K562 (cell line): ENCODE results near the gene AHNAK. TPM values are rescaled to one million over a fixed set of nuclear protein-coding genes. Genes with fewer than 3 reads are reported as not detected.

Source experiments
- ATAC-seq: fragments of 200-7000 bp; cut with Tn5 transposase; 3 replicates; pipeline ENCODE4 v1.9.1; 2020; ENCODE audit warnings: moderate library complexity
- BruUV-seq: library from RNA; stranded (reverse); fragments of 400-500 nt; replicated peaks from 2 replicates; lab custom pipeline; 2021; lab: Mats Ljungman, UMichigan
- CTCF ChIA-PET: fragments of 300-600 bp; formaldehyde crosslinking; extraction: SDS; loops from one replicate; lab custom pipeline; 2021; ENCODE audit warnings: low intra/inter-chr PET ratio; lab: Yijun Ruan, JAX
- POLR2A ChIA-PET: fragments of 300-600, 350-650 bp; sonication (Branson Sonifier 250); formaldehyde crosslinking; extraction: SDS; loops from one replicate; lab custom pipeline; 2021; ENCODE audit warnings: antibody characterized with exemption, inconsistent platforms; lab: Yijun Ruan, JAX
- DNase-seq, 4 experiments: peaks; one replicate each; pipeline versions ENCODE4 v3.0.0 to v3.0.0-alpha.2; 2011 to 2018; ENCODE audit warnings: low spot score in 3 of 4, mixed read lengths in 3 of 4; ENCODE audit errors: extremely low read depth in 1 of 4
- FAIRE-seq: peaks from 2 replicates; lab custom pipeline; 2011; peaks lifted over from hg19 to GRCh38; lab: Jason Lieb, UNC
- H2AFZ ChIP-seq: 2 replicates; pipeline ENCODE4 v1.6.0; 2011; ENCODE audit warnings: low read depth, low read length, control low read depth, inconsistent platforms
- H3K27ac ChIP-seq: fragments of 200-600 bp; 3 replicates; pipeline ENCODE4 v1.8.0; 2011; ENCODE audit warnings: low read depth, mild to moderate bottlenecking, control low read depth, inconsistent platforms, low read length, moderate library complexity, mixed read lengths; ENCODE audit errors: extremely low read depth
- H3K27me3 ChIP-seq, 2 experiments: fragments of 300-600 bp in 1 of 2; 2 replicates in 1 of 2; 3 replicates in 1 of 2; pipeline versions ENCODE4 v1.6.0 to v1.8.0; 2011; ENCODE audit warnings: inconsistent platforms in 2 of 2, low read length in 2 of 2, mild to moderate bottlenecking in 1 of 2, mixed read lengths in 1 of 2, moderate library complexity in 1 of 2; ENCODE audit not compliant: control insufficient read depth in 2 of 2, insufficient read depth in 2 of 2
- H3K36me3 ChIP-seq: fragments of 300-600 bp; 3 replicates; pipeline ENCODE4 v1.8.0; 2011; ENCODE audit warnings: mild to moderate bottlenecking, low read length, inconsistent platforms; ENCODE audit not compliant: control insufficient read depth, insufficient read depth
- H3K4me1 ChIP-seq, 2 experiments: fragments of 200-600 bp in 1 of 2; replicated peaks in 1 of 2; 2 replicates in 1 of 2; 3 replicates in 1 of 2; pipeline versions ENCODE4 v1.5.1 to v1.8.0; 2011; ENCODE audit warnings: inconsistent platforms in 2 of 2, low read length in 2 of 2, mild to moderate bottlenecking in 1 of 2, mixed read lengths in 1 of 2, moderate library complexity in 1 of 2; ENCODE audit not compliant: control insufficient read depth in 2 of 2, insufficient read depth in 2 of 2
- H3K4me2 ChIP-seq: 2 replicates; pipeline ENCODE4 v1.6.1; 2011; ENCODE audit warnings: low read length, control low read depth, inconsistent platforms, mixed read lengths; ENCODE audit not compliant: insufficient read depth
- H3K4me3 ChIP-seq: fragments of 200-600 bp; sonication (generic), shearing (Covaris generic); 2 replicates; pipeline ENCODE4 v1.5.1; 2016; ENCODE audit warnings: control low read depth, inconsistent platforms
- H3K79me2 ChIP-seq: fragments of 200-600 bp; 3 replicates; pipeline ENCODE4 v1.8.0; 2011; ENCODE audit warnings: low read length, inconsistent platforms; ENCODE audit not compliant: control insufficient read depth, insufficient read depth
- H3K9ac ChIP-seq, 2 experiments: 2 replicates each; pipeline versions ENCODE4 v1.6.0 to v1.6.1; 2011; ENCODE audit warnings: low read depth in 2 of 2, low read length in 2 of 2, control low read depth in 1 of 2, inconsistent platforms in 1 of 2, mild to moderate bottlenecking in 1 of 2, mixed read lengths in 1 of 2; ENCODE audit not compliant: insufficient read depth in 1 of 2
- H3K9me1 ChIP-seq: one replicate; pipeline ENCODE4 v1.6.0; 2011; ENCODE audit warnings: inconsistent platforms, mild to moderate bottlenecking, low read length, moderate library complexity; ENCODE audit not compliant: control insufficient read depth, insufficient read depth
- H3K9me3 ChIP-seq: replicated peaks from 2 replicates; pipeline ENCODE4 v1.5.1; 2011; ENCODE audit warnings: low read depth, low read length, inconsistent platforms; ENCODE audit not compliant: control insufficient read depth, insufficient read depth
- H4K20me1 ChIP-seq: replicated peaks from 2 replicates; pipeline ENCODE4 v1.6.1; 2011; ENCODE audit warnings: low read length, inconsistent platforms, mixed read lengths; ENCODE audit not compliant: control insufficient read depth, insufficient read depth
- CBFA2T2 ChIP-seq: fragments of 450-650 bp; conservative IDR thresholded peaks from 2 replicates; pipeline ENCODE4 v1.6.1; 2017; ENCODE audit warnings: mild to moderate bottlenecking
- CTBP1 ChIP-seq: fragments of 450-650 bp; IDR thresholded peaks from 2 replicates; pipeline ENCODE4 v1.6.1; 2016; ENCODE audit warnings: borderline replicate concordance
- GATAD2A ChIP-seq: fragments of 450-650 bp; IDR thresholded peaks from 2 replicates; pipeline ENCODE4 v1.6.1; 2017
- JUND ChIP-seq, 2 experiments: IDR thresholded peaks; 2 replicates in 1 of 2; 3 replicates in 1 of 2; pipeline ENCODE4 v1.6.1; 2011; ENCODE audit warnings: borderline replicate concordance in 2 of 2, low read depth in 2 of 2, low read length in 2 of 2, improper control_type of control experiment in 1 of 2, missing biosample characterization in 1 of 2, missing genetic modification characterization in 1 of 2, missing genetic modification reagents in 1 of 2
- KDM1A ChIP-seq, 2 experiments: fragments of 450-650 bp; IDR thresholded peaks; 2 replicates each; pipeline ENCODE4 v1.6.1; 2016; ENCODE audit warnings: mild to moderate bottlenecking in 2 of 2
- MBD1 ChIP-seq: fragments of 250-450 bp; sonication (Bioruptor Pico); IDR thresholded peaks from 2 replicates; pipeline ENCODE4 v1.8.0; 2022; ENCODE audit warnings: inconsistent platforms
- RBM34 ChIP-seq: fragments of 200-400 bp; formaldehyde crosslinking; IDR thresholded peaks from 2 replicates; pipeline ENCODE4 v1.6.1; 2018; ENCODE audit warnings: low read length, borderline replicate concordance; ENCODE audit not compliant: insufficient read depth
- XRCC5 ChIP-seq: fragments of 200-400 bp; formaldehyde crosslinking; IDR thresholded peaks from 2 replicates; pipeline ENCODE4 v1.6.1; 2017; ENCODE audit warnings: low read depth, mild to moderate bottlenecking, low read length
- WGBS: fragments of 100-300 bp; shearing (Covaris generic); methylation state at CpG from one replicate; pipeline ENCODE4 v1.1.6; 2016; ENCODE audit warnings: low coverage, mixed read lengths; ENCODE audit not compliant: insufficient coverage; ENCODE audit errors: missing lambda C conversion rate; 5-methylcytosine and 5-hydroxymethylcytosine counted together
- in situ Hi-C: fragments of 300-500 bp; cut with MboI; formaldehyde crosslinking; loops from 4 replicates; pipeline ENCODE4 v1.15.0; 2018; ENCODE audit warnings: inconsistent platforms, mixed read lengths
- intact Hi-C: fragments of 100-400 bp; cut with micrococcal nuclease; formaldehyde crosslinking; loops from 2 replicates; pipeline ENCODE4 v1.14.2; 2022
- polyA plus RNA-seq, 8 experiments: library from polyadenylated mRNA; depleted of rRNA in 4 of 8; stranded (reverse) in 5 of 8; unstranded in 3 of 8; fragments of >200 nt; fragmentation: Nextera tagmentation in 2 of 8; fragmentation: Illumina TruSeq in 1 of 8; extraction: Ambion mirVana in 2 of 8; extraction: Trizol in 1 of 8; gene quantifications; 2 replicates each; pipeline versions ENCODE4 v1.2.1 to v1.2.3, GENCODE V29; 2011 to 2014; ENCODE audit warnings: inconsistent platforms in 1 of 8, missing spikeins in 1 of 8
- total RNA-seq, 7 experiments: library from RNA; depleted of rRNA in 6 of 7; stranded (reverse); fragments of >200 nt in 6 of 7; fragmentation: Illumina TruSeq in 2 of 7; extraction: Trizol in 2 of 7; gene quantifications; 2 replicates each; pipeline versions ENCODE4 v1.2.1 to v1.2.3, GENCODE V29; 2011 to 2021; ENCODE audit warnings: low replicate concordance in 1 of 7
- TF ChIP-seq, protein P1 (sequence below): fragments of 450-650 bp; IDR thresholded peaks from 2 replicates; pipeline ENCODE4 v1.6.1; 2016

The AHNAK gene
- total and polyA plus RNA-seq, 9 of the 15 experiments (the other 6 are each of a cell fraction or from before 2014, with no cell fraction given): 1.5 to 89.7 (median 45.0) TPM

DNA sequence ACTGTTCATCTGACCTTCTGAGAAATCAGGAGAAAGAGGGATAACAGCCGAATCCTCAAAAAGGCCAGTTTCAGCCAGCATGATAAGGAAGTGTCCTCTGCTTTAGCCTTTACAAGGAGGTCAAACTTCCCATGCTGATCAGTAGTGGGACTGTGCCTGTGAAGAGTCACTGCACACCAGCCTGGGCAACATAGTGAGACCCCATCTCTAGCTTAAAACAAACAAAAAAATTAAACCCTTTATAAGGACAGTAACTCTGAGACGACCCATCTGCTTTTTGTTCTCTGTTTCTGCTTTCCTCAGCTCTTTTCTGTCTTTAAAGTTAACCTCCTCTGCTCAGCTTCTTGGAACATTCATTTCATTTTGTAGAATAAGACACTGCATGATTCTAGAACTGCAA lies 78.0 kb downstream of the AHNAK start (continued):
- no peak for TF ChIP-seq MBD1
- TF ChIP-seq KDM1A (IDR thresholded peaks at IDR 0.05): peak; percentile 23 to 37; a peak in 2 of 4 replicates

- no peaks in the 10 kb centered on the region for H3K27me3 ChIP-seq
- 21% methylated on average over 2 of the region's 2 CpGs for WGBS
- no peak overlapping the region for H3K4me2 ChIP-seq
- no peaks in the 10 kb centered on the region for H3K36me3 ChIP-seq
- no peak overlapping the region; the same call in 1 of the 2 replicates for H2AFZ ChIP-seq
- no peaks in the 10 kb centered on the region for H4K20me1 ChIP-seq
- H3K9ac ChIP-seq: no peak overlapping the region
- POLR2A ChIA-PET: interaction anchor here (0.6 to 2.3 kb wide), 4 partner anchors 8 to 21 kb away, joined by 3 to 11 read pairs (median 4); no protein-coding TSS in a partner anchor
- CTCF ChIA-PET: no interaction called here
- no TSS peak for BruUV-seq
- H3K27ac ChIP-seq: peak overlapping the region; percentile 13; the same call in 1 of the 3 replicates
- ATAC-seq (no peak), FAIRE-seq (no peak), DNase-seq (peak in 2 of 4 experiments; percentile 47 to 59)
- H3K9me1 ChIP-seq: no peaks in the 10 kb centered on the region
- H3K4me3 ChIP-seq: no peak overlapping the region
- intact Hi-C loops (no loop called here), in situ Hi-C loops (no loop called here)
- H3K4me1 ChIP-seq: peaks cover 50 to 58% of the 10 kb centered on the region in 2 experiments
- no peaks in the 10 kb centered on the region for H3K9me3 ChIP-seq
- H3K79me2 ChIP-seq: no peaks in the 10 kb centered on the region
- no peak for TF ChIP-seq XRCC5
- peak; percentile 23; the same call in 1 of the 2 replicates for TF ChIP-seq JUND (IDR thresholded peaks at IDR 0.05; ENCODE audit: borderline replicate concordance, low read depth, low read length)
- TF ChIP-seq JUND (tag; IDR thresholded peaks at IDR 0.05; ENCODE audit: borderline replicate concordance, low read depth, low read length): no peak; the same call in 2 of the 3 replicates
- TF ChIP-seq, protein P1, sequence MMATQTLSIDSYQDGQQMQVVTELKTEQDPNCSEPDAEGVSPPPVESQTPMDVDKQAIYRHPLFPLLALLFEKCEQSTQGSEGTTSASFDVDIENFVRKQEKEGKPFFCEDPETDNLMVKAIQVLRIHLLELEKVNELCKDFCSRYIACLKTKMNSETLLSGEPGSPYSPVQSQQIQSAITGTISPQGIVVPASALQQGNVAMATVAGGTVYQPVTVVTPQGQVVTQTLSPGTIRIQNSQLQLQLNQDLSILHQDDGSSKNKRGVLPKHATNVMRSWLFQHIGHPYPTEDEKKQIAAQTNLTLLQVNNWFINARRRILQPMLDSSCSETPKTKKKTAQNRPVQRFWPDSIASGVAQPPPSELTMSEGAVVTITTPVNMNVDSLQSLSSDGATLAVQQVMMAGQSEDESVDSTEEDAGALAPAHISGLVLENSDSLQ: peak; percentile 72
- peak; percentile 33; the same call in 1 of the 2 replicates for TF ChIP-seq CBFA2T2
- TF ChIP-seq RBM34: no peak
- TF ChIP-seq CTBP1: peak; percentile 42; the same call in 1 of the 2 replicates
- no peak for TF ChIP-seq GATAD2A
These were observed 80.2 kb downstream of the AHNAK start for GRCh38 chr11:62466444-62466843.
